GM06990 (cell line): ENCODE data around the gene CCL2.

Experiments
- DNase-seq: peaks from one replicate; pipeline ENCODE4 v3.0.0-alpha.2; 2011; ENCODE audit not compliant: insufficient read length; ENCODE audit errors: extremely low read depth
- H3K27me3 ChIP-seq: replicated peaks from 2 replicates; pipeline ENCODE4 v1.6.0; 2011; ENCODE audit warnings: low read length; ENCODE audit not compliant: control insufficient read depth, insufficient read depth
- H3K36me3 ChIP-seq: 2 replicates; pipeline ENCODE4 v1.5.1; 2011; ENCODE audit warnings: low read length; ENCODE audit not compliant: control insufficient read depth, insufficient read depth
- H3K4me3 ChIP-seq: replicated peaks from 2 replicates; pipeline ENCODE4 v1.5.1; 2011; ENCODE audit warnings: low read depth, mild to moderate bottlenecking, control low read depth, low read length
- TF ChIP-seq, protein P1 (sequence below): IDR thresholded peaks from 2 replicates; pipeline ENCODE4 v1.5.1; 2011; ENCODE audit warnings: low read length, control low read depth, mild to moderate bottlenecking, inconsistent platforms; ENCODE audit not compliant: insufficient read depth, poor library complexity, severe bottlenecking

CCL2 gene

DNA sequence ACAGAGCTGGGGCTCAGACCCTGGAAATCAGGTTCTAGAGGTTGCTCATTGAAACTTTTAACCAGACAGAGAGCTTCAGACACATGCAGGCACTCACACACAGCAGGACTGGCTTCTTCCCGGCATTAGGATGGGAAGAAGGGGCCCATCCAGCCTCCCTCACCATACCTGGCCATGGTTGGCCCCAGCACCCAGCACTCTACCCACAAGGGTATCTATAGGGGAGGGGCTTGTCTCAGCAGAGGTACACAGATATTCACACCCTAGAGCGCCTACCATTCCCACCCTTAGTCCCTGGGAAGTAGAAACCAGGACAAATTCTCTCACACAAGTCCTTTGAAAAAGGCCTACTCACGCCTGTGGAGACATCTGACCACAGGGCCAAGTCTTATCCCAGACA lies 20.5 kb upstream of the CCL2 start:
- TF ChIP-seq, protein P1, sequence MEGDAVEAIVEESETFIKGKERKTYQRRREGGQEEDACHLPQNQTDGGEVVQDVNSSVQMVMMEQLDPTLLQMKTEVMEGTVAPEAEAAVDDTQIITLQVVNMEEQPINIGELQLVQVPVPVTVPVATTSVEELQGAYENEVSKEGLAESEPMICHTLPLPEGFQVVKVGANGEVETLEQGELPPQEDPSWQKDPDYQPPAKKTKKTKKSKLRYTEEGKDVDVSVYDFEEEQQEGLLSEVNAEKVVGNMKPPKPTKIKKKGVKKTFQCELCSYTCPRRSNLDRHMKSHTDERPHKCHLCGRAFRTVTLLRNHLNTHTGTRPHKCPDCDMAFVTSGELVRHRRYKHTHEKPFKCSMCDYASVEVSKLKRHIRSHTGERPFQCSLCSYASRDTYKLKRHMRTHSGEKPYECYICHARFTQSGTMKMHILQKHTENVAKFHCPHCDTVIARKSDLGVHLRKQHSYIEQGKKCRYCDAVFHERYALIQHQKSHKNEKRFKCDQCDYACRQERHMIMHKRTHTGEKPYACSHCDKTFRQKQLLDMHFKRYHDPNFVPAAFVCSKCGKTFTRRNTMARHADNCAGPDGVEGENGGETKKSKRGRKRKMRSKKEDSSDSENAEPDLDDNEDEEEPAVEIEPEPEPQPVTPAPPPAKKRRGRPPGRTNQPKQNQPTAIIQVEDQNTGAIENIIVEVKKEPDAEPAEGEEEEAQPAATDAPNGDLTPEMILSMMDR: no peak
- no peak for DNase-seq

DNA sequence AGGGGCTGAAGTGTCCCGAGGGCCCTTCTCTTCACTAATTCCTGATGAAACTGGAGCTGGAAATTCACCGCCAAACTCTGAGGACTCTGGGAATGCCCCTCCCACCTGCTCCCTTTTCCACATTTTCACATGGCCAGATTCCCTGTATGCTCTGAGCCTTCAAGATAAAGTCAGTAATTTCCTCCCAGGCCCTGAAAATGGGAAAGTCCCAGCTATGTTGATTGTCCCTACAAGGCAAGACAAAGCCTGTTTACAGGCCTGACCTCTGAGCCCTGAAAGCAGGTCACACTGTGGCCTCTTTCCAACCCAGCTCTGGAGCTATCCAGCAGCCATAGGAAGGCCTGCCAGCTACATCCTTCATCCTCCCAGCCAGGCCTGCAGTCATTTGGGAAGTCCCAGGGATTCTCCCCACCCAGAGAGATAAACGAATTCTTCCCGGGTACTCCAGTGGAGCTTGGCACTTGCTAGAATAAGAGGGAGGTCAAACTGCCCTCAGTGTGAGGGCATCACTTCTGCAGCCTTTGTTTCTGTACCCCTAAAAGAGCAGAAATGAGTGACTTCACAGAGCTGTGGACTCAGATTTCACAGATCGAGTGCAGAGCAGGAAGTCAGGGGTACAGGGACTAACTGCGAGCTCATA lies 19.6 kb upstream of the CCL2 start:
- Histone ChIP-seq H3K27me3 (0 out of 2 replicates have a peak, but pooled peaks cover 1% of the 10 kb centered on the region), H3K36me3 (no peaks in the 10 kb centered on the region), H3K4me3 (no peak overlapping the region)
- no peak for DNase-seq
- TF ChIP-seq, protein P1: no peak

More for the DNA sequence above, 20.5 kb upstream of the CCL2 start:
- Histone ChIP-seq H3K36me3 (no peaks in the 10 kb centered on the region), H3K4me3 (no peak overlapping the region), H3K27me3 (0 out of 2 replicates have a peak, but pooled peaks cover 1% of the 10 kb centered on the region)

DNA sequence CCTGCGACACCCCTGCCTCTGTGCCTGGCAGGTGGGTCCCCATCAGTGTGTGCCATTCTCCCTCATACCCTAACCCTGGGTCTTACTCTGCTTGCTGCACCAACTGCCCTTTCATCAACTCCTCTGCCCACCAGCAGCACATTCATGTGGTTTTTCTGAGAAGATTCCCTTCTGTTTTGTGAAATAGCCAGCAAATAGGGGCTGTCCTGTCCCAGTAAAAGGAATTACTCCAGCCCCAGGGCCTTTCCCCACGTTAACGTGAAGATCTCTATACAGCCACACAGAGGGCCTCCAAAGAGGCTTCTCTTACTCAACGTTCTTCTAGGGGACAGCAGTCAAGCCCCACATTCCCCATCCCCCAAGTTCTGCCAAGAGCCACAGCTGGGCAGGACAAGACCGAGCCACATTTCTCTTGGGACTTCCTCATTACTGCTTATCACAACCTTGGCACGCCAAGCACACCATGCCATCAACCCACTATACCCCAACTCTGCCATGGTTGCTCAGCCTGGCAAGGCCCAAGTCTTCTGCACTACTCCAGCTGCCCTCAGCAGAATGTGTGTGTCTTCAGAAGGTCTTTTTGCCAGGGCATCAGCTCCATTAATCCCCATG lies 18.7 kb upstream of the CCL2 start:
- Histone ChIP-seq H3K27me3 (0 out of 2 replicates have a peak, but pooled peaks cover under 1% of the 10 kb centered on the region), H3K36me3 (no peaks in the 10 kb centered on the region), H3K4me3 (no peak overlapping the region)
- TF ChIP-seq, protein P1: no peak
- no peak for DNase-seq

DNA sequence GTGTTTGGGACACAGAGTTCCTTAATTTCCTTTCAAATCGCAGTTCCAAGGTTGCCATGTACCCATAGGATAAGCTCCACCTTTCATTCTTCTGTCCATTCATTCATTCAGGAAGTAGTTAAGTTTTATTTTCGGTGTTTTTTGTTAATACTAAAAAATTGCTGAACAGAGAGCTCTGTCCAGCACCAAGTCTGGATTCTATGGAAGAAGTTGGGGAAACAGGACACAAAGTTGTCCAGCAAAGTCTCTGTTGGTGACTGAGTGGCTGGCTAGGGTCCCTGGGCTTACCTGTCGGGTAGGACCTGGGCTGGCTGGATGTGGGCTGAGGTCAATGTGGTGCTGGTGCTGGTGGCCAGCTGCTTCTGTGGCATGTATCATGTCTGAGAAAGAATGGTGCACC lies 17.6 kb upstream of the CCL2 start:
- no peak overlapping the region for H3K4me3 ChIP-seq
- no peaks in the 10 kb centered on the region for H3K27me3 ChIP-seq
- TF ChIP-seq, protein P1: no peak
- H3K36me3 ChIP-seq: no peaks in the 10 kb centered on the region
- DNase-seq: no peak

DNA sequence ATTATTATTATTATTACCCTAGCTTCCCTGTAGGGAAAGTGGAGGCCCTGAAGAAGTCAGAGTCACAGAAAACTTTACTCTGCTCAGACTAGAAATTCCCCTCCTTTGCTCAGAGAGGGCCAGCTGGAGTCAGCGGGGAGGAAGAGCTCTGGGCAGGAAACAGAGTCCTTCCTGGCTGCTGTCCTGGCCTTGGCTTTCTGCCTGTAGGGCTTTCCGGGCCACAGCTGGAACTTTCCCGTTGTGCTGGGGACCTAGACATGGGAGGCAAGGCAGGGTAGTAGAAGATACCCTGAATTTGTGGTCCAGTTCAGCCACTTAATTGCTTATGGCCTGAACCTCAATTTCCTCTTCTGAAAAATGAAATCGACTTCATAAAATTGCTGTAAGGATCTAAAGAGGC lies 14.0 kb upstream of the CCL2 start:
- no peaks in the 10 kb centered on the region for H3K36me3 ChIP-seq
- H3K27me3 ChIP-seq: 0 out of 2 replicates have a peak, but pooled peaks cover 2% of the 10 kb centered on the region
- no peak overlapping the region for H3K4me3 ChIP-seq
- no peak for DNase-seq
- TF ChIP-seq, protein P1: no peak
